HT1080 (cell line): Measurements from ENCODE around the gene MEGF6. TPM values are rescaled to one million over a fixed set of nuclear protein-coding genes. Genes with fewer than 3 reads are reported as not detected.

ENCODE experiments used
- DNase-seq: peaks from one replicate; pipeline ENCODE4 v3.0.0-alpha.2; 2015; ENCODE audit warnings: low read depth
- total RNA-seq: library from RNA; depleted of rRNA; stranded (reverse); fragments of >200 nt; shearing (Covaris generic); gene quantifications from 2 replicates; pipeline ENCODE4 v1.2.3, GENCODE V29; 2014

Gene MEGF6
- total RNA-seq, 1 experiment from 2014 or later, result 0.92 TPM

- no peak for DNase-seq
Observed at GRCh38 chr1:3609016-3609768, 2.1 kb downstream of the MEGF6 start.

GRCh38 chr1:3608154-3608553 is 3.2 kb downstream of the MEGF6 start:
- no peak for DNase-seq

- DNase-seq, result no peak
Observed at GRCh38 chr1:3607703-3608065, 3.6 kb downstream of the MEGF6 start.

GRCh38 chr1:3606779-3607702 is 4.3 kb downstream of the MEGF6 start:
- no peak for DNase-seq

GRCh38 chr1:3604997-3605823 is 6.1 kb downstream of the MEGF6 start:
- no peak for DNase-seq

GRCh38 chr1:3604468-3604974 is 6.8 kb downstream of the MEGF6 start:
- DNase-seq, result no peak

- DNase-seq, result no peak
Observed at GRCh38 chr1:3603571-3604467, 7.5 kb downstream of the MEGF6 start.

GRCh38 chr1:3603156-3603555 is 8.2 kb downstream of the MEGF6 start:
- DNase-seq, result no peak

- DNase-seq, result no peak
Observed at GRCh38 chr1:3602375-3602774, 8.9 kb downstream of the MEGF6 start.

- no peak for DNase-seq
Observed at GRCh38 chr1:3601743-3602142, 9.6 kb downstream of the MEGF6 start.

GRCh38 chr1:3600354-3600753 is 11.0 kb downstream of the MEGF6 start:
- no peak for DNase-seq

GRCh38 chr1:3599816-3600215 is 11.5 kb downstream of the MEGF6 start:
- DNase-seq, result no peak

- DNase-seq, result no peak
Observed at GRCh38 chr1:3599286-3599811, 12.0 kb downstream of the MEGF6 start.

- no peak for DNase-seq
Observed at GRCh38 chr1:3598522-3599285, 12.6 kb downstream of the MEGF6 start.

- DNase-seq, result no peak
Observed at GRCh38 chr1:3598051-3598491, 13.2 kb downstream of the MEGF6 start.

GRCh38 chr1:3597599-3597964 is 13.7 kb downstream of the MEGF6 start:
- DNase-seq, result no peak

- DNase-seq, result no peak
Observed at GRCh38 chr1:3596663-3597598, 14.4 kb downstream of the MEGF6 start.

GRCh38 chr1:3595949-3596348 is 15.4 kb downstream of the MEGF6 start:
- no peak for DNase-seq
